HepG2 (cell line): ENCODE measurements around the gene CST3. TPM values are rescaled to one million over a fixed set of nuclear protein-coding genes. Genes with fewer than 3 reads are reported as not detected.

Experiments used
- HNRNPH1 ChIP-seq: fragments of 200-400 bp; formaldehyde crosslinking; optimal IDR thresholded peaks from 2 replicates; pipeline ENCODE3; 2017; ENCODE audit warnings: mild to moderate bottlenecking, low read depth, low read length
- JUN ChIP-seq: sonication (generic); formaldehyde crosslinking; IDR thresholded peaks from 2 replicates; pipeline ENCODE4 v1.4.0; 2020; ENCODE audit warnings: mild to moderate bottlenecking, missing genetic modification reagents
- MAZ ChIP-seq, 2 experiments: sonication (generic) in 1 of 2; formaldehyde crosslinking in 1 of 2; IDR thresholded peaks; 2 replicates each; pipeline versions ENCODE4 v1.5.0 to v1.6.1; 2012 to 2020; ENCODE audit warnings: low read depth in 2 of 2, mild to moderate bottlenecking in 2 of 2, borderline replicate concordance in 1 of 2, improper control_type of control experiment in 1 of 2, low read length in 1 of 2, missing genetic modification reagents in 1 of 2, moderate library complexity in 1 of 2
- MLXIP ChIP-seq: sonication (generic); formaldehyde crosslinking; IDR thresholded peaks from 2 replicates; pipeline ENCODE4 v1.9.0; 2021; ENCODE audit warnings: missing genetic modification reagents, borderline replicate concordance
- RFXANK ChIP-seq: IDR thresholded peaks from 2 replicates; pipeline ENCODE4 v1.6.1; 2016
- RFXAP ChIP-seq: sonication (generic); formaldehyde crosslinking; IDR thresholded peaks from 2 replicates; pipeline ENCODE4 v1.4.0; 2020; ENCODE audit warnings: missing genetic modification reagents, borderline replicate concordance
- SOX6 ChIP-seq, 2 experiments: fragments of 450-650 bp in 1 of 2; sonication (generic) in 1 of 2; formaldehyde crosslinking in 1 of 2; IDR thresholded peaks; 2 replicates each; pipeline versions ENCODE4 v1.4.0 to v1.6.1; 2017 to 2020; ENCODE audit warnings: antibody characterized with exemption in 1 of 2, mild to moderate bottlenecking in 1 of 2, missing genetic modification reagents in 1 of 2
- SP140L ChIP-seq: sonication (generic); formaldehyde crosslinking; IDR thresholded peaks from 2 replicates; pipeline ENCODE4 v1.4.0; 2020; ENCODE audit warnings: missing genetic modification reagents, borderline replicate concordance
- TCF12 ChIP-seq, 2 experiments: fragments of 450-650 bp in 1 of 2; sonication (generic) in 1 of 2; formaldehyde crosslinking in 1 of 2; IDR thresholded peaks; 2 replicates each; pipeline versions ENCODE4 v1.6.1 to v1.8.0; 2017 to 2022; ENCODE audit warnings: antibody characterized with exemption in 1 of 2, mild to moderate bottlenecking in 1 of 2, missing genetic modification reagents in 1 of 2, moderate library complexity in 1 of 2
- ZBTB39 ChIP-seq: sonication (generic); formaldehyde crosslinking; IDR thresholded peaks from 2 replicates; pipeline ENCODE4 v1.5.0; 2020; ENCODE audit warnings: missing genetic modification reagents
- ZFP90 ChIP-seq: sonication (generic); formaldehyde crosslinking; IDR thresholded peaks from 2 replicates; pipeline ENCODE4 v1.8.0; 2022; ENCODE audit warnings: missing genetic modification reagents, mild to moderate bottlenecking, inconsistent platforms, borderline replicate concordance
- ZNF350 ChIP-seq: sonication (generic); formaldehyde crosslinking; IDR thresholded peaks from 2 replicates; pipeline ENCODE4 v1.4.0; 2020; ENCODE audit warnings: mild to moderate bottlenecking, low read depth, missing genetic modification reagents, borderline replicate concordance
- ZNF557 ChIP-seq: sonication (generic); formaldehyde crosslinking; IDR thresholded peaks from 2 replicates; pipeline ENCODE4 v1.4.0; 2020; ENCODE audit warnings: missing genetic modification reagents
- ZNF619 ChIP-seq: sonication (generic); formaldehyde crosslinking; IDR thresholded peaks from 2 replicates; pipeline ENCODE4 v1.4.0; 2020; ENCODE audit warnings: mild to moderate bottlenecking, missing genetic modification reagents
- ZNF670 ChIP-seq: sonication (generic); formaldehyde crosslinking; IDR thresholded peaks from 2 replicates; pipeline ENCODE4 v1.8.0; 2022; ENCODE audit warnings: mild to moderate bottlenecking, missing genetic modification reagents, borderline replicate concordance
- ZNF850 ChIP-seq: sonication (generic); formaldehyde crosslinking; conservative IDR thresholded peaks from 2 replicates; pipeline ENCODE4 v1.9.0; 2021; ENCODE audit warnings: mild to moderate bottlenecking, missing genetic modification reagents
- polyA plus RNA-seq, 8 experiments: library from polyadenylated mRNA; depleted of rRNA in 3 of 8; stranded (reverse) in 7 of 8; unstranded in 1 of 8; fragments of >200 nt; fragmentation: Illumina TruSeq in 4 of 8; extraction: Trizol in 4 of 8; gene quantifications; 2 replicates each; pipeline versions ENCODE4 v1.2.1 to v1.2.3, GENCODE V29; 2011 to 2016; ENCODE audit warnings: low read depth in 4 of 8, missing spikeins in 1 of 8, mixed read lengths in 1 of 8; ENCODE audit not compliant: insufficient read depth in 1 of 8
- total RNA-seq, 5 experiments: library from RNA; depleted of rRNA; stranded (reverse); fragments of >200 nt; fragmentation: Illumina TruSeq; extraction: Trizol; gene quantifications; 2 replicates each; pipeline ENCODE4 v1.2.3, GENCODE V29; 2016; ENCODE audit warnings: low read depth in 1 of 5

The CST3 gene
- total and polyA plus RNA-seq, 2 of the 13 experiments (the other 11 are each of a cell fraction or from before 2014, with no cell fraction given), result 690 to 1,005 TPM

- TF ChIP-seq JUN (CRISPR knock-in tag), result peak; percentile 23; the same call in 1 of the 2 replicates
- peak; percentile 93; the same call in 1 of the 2 replicates for TF ChIP-seq ZNF557
- TF ChIP-seq RFXANK (CRISPR knock-in tag), result 0 out of 2 replicates have a peak, but pooled peaks have one; percentile 66
- peak; percentile 87; the same call in 1 of the 2 replicates for TF ChIP-seq MLXIP
- TF ChIP-seq ZNF350 (CRISPR knock-in tag), result no peak
- TF ChIP-seq SP140L (CRISPR knock-in tag), result 0 out of 2 replicates have a peak, but pooled peaks have one; percentile 9
- no peak for TF ChIP-seq TCF12 (IDR thresholded peaks at IDR 0.05)
- no peak; the same call in 1 of the 2 replicates for TF ChIP-seq TCF12 (CRISPR knock-in tag; IDR thresholded peaks at IDR 0.05)
- TF ChIP-seq ZBTB39, result peak; percentile 50; the same call in 1 of the 2 replicates
- no peak; the same call in 1 of the 2 replicates for TF ChIP-seq ZNF850 (CRISPR knock-in tag)
- no peak for TF ChIP-seq HNRNPH1
- TF ChIP-seq MAZ (IDR thresholded peaks at IDR 0.05; ENCODE audit: borderline replicate concordance, low read depth, low read length), result peak; percentile 98
- peak; percentile 94 for TF ChIP-seq MAZ (CRISPR knock-in tag; IDR thresholded peaks at IDR 0.05; ENCODE audit: low read depth)
- peak; percentile 99 for TF ChIP-seq ZNF619
- peak; percentile 76; the same call in 1 of the 2 replicates for TF ChIP-seq RFXAP
- 0 out of 2 replicates have a peak, but pooled peaks have one; percentile 73 for TF ChIP-seq ZNF670 (CRISPR knock-in tag)
- no peak for TF ChIP-seq SOX6 (IDR thresholded peaks at IDR 0.05)
- peak; percentile 22; the same call in 1 of the 2 replicates for TF ChIP-seq SOX6 (CRISPR knock-in tag; IDR thresholded peaks at IDR 0.05)
- peak; percentile 90; the same call in 1 of the 2 replicates for TF ChIP-seq ZFP90
Observed at GRCh38 chr20:23637282-23638221, at the start of gene CST3 (continued).
